Sciatic nerve (tissue), 2 donors: ENCODE data around the gene MRPL49. TPM values are rescaled to one million over a fixed set of nuclear protein-coding genes. Genes with fewer than 3 reads are reported as not detected.

ENCODE experiments used
- ATAC-seq: fragments of 200-7000 bp; cut with Tn5 transposase; one replicate; pipeline ENCODE4 v1.9.1; 2020; ENCODE audit warnings: mild to moderate bottlenecking, moderate library complexity
- DNase-seq: peaks from one replicate; pipeline ENCODE4 v3.0.0-alpha.2; 2020; ENCODE audit warnings: low spot score
- intact Hi-C: fragments of 100-400 bp; cut with DNase I; formaldehyde crosslinking; loops from one replicate; pipeline ENCODE4 v1.14.2; 2022
- total RNA-seq: library from RNA; stranded (reverse); fragmentation: NEBNext Ultra II Directional; extraction: Animal tissue kit (Norgen Biotek cat#: 25700); gene quantifications from one replicate; pipeline ENCODE4 v1.2.1, GENCODE V29; 2021
- donor health status: DM: no; HTN: no; CAD: no.
- donor health status: DM: no; HTN: no; CAD: no.

The MRPL49 gene
- total RNA-seq, 1 donor from 2014 or later: 32.1 TPM

GRCh38 chr11:65128182-65129145, 6.3 kb downstream of the MRPL49 start:
- intact Hi-C loops: no loop called here
- DNase-seq (no peak), ATAC-seq (no peak)

- ATAC-seq (no peak), DNase-seq (no peak)
- intact Hi-C loops: no loop called here
Observed at GRCh38 chr11:65129649-65130441, 7.7 kb downstream of the MRPL49 start.

- intact Hi-C loops: no loop called here
- DNase-seq: peak; percentile 43
- ATAC-seq: no peak
Observed at GRCh38 chr11:65130631-65131416, 8.7 kb downstream of the MRPL49 start.

- DNase-seq: no peak
- intact Hi-C loops: no loop called here
Observed at GRCh38 chr11:65131417-65131776, 9.3 kb downstream of the MRPL49 start.

GRCh38 chr11:65131895-65132237, 9.7 kb downstream of the MRPL49 start:
- ATAC-seq (no peak), DNase-seq (peak; percentile 37)
- intact Hi-C loops: no loop called here

More at GRCh38 chr11:65131417-65131776, 9.3 kb downstream of the MRPL49 start:
- ATAC-seq: no peak

GRCh38 chr11:65132238-65132987, 10.3 kb downstream of the MRPL49 start:
- no peak for ATAC-seq
- DNase-seq: peak; percentile 56
- intact Hi-C loops: no loop called here

GRCh38 chr11:65132988-65133700, 11.0 kb downstream of the MRPL49 start:
- ATAC-seq (no peak), DNase-seq (peak; percentile 64)
- intact Hi-C loops: no loop called here

- ATAC-seq (peak; percentile 27), DNase-seq (peak; percentile 79)
- intact Hi-C loops: no loop called here
Observed at GRCh38 chr11:65133724-65134123, 11.6 kb downstream of the MRPL49 start.

- DNase-seq (peak; percentile 96), ATAC-seq (peak; percentile 96)
- intact Hi-C loops: no loop called here
Observed at GRCh38 chr11:65134240-65134951, 12.3 kb downstream of the MRPL49 start, which contains the start of gene SYVN1. TSS of gene SYVN1 (minus strand) at chr11:65134519. CDS start at chr11:65133601, 918 bp downstream.

- ATAC-seq (peak; percentile 94), DNase-seq (peak; percentile 90)
- intact Hi-C loops: no loop called here
Observed at GRCh38 chr11:65134952-65135632, 13.0 kb downstream of the MRPL49 start.

- intact Hi-C loops: no loop called here
- DNase-seq (peak; percentile 51), ATAC-seq (no peak)
Observed at GRCh38 chr11:65135633-65136145, 13.6 kb downstream of the MRPL49 start.

- intact Hi-C loops: no loop called here
- peak; percentile 34 for DNase-seq
Observed at GRCh38 chr11:65136515-65137096, 14.5 kb downstream of the MRPL49 start.

GRCh38 chr11:65141896-65142494, 19.9 kb downstream of the MRPL49 start:
- DNase-seq: no peak
- intact Hi-C loops: no loop called here
- no peak for ATAC-seq

More at GRCh38 chr11:65136515-65137096, 14.5 kb downstream of the MRPL49 start:
- no peak for ATAC-seq

GRCh38 chr11:65147352-65148075, 25.4 kb downstream of the MRPL49 start:
- intact Hi-C loops: no loop called here
- DNase-seq: no peak
- no peak for ATAC-seq

GRCh38 chr11:65148657-65149056, 26.5 kb downstream of the MRPL49 start:
- DNase-seq (peak; percentile 44), ATAC-seq (no peak)
- intact Hi-C loops: no loop called here
